ENCODE results near the gene TMEM225B.
A peak's percentile ranks its signal among the peaks of the same experiment; 100 is the strongest.

Gene TMEM225B

DNA sequence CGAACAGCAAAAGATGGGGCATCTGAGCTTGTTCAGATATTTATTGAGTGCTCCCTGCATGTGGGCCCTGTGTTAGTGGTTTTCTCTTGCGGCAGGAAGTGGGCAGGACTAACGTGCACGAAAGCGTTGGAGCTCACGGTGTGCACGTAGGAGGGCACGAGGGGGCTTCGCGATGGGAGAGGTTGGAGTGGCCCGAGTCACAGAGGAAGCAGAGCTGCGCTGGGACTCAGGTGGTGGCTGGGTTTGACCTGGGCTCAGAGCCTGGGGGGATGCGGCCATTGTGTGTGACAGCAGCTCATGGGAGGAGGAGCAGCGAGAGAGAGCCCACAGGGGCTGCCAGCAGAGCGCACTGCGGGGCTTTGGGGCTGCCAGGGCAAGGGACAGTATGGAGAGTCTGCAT, 26.4 kb downstream of the TMEM225B start:
- ATAC-seq (ENCODE audit: insufficient read depth, low read depth), result peak; percentile 98

GRCh38 chr7:99625321-99625720, 27.3 kb downstream of the TMEM225B start:
- TF ChIP-seq, protein P1, sequence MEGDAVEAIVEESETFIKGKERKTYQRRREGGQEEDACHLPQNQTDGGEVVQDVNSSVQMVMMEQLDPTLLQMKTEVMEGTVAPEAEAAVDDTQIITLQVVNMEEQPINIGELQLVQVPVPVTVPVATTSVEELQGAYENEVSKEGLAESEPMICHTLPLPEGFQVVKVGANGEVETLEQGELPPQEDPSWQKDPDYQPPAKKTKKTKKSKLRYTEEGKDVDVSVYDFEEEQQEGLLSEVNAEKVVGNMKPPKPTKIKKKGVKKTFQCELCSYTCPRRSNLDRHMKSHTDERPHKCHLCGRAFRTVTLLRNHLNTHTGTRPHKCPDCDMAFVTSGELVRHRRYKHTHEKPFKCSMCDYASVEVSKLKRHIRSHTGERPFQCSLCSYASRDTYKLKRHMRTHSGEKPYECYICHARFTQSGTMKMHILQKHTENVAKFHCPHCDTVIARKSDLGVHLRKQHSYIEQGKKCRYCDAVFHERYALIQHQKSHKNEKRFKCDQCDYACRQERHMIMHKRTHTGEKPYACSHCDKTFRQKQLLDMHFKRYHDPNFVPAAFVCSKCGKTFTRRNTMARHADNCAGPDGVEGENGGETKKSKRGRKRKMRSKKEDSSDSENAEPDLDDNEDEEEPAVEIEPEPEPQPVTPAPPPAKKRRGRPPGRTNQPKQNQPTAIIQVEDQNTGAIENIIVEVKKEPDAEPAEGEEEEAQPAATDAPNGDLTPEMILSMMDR (IDR thresholded peaks at IDR 0.05; ENCODE audit: borderline replicate concordance, extremely low read depth, low read length, poor library complexity, severe bottlenecking), result no peak
- TF ChIP-seq EZH2 (IDR thresholded peaks at IDR 0.05; ENCODE audit: borderline replicate concordance, low read depth, low read length, severe bottlenecking), result no peak
- Histone ChIP-seq H3K9ac (ENCODE audit: low read depth, low read length) (peak overlapping the region; percentile 62), H3K4me1 (ENCODE audit: insufficient read depth, low read length) (peaks cover 60% of the 10 kb centered on the region), H3K27ac (ENCODE audit: low read length) (peak overlapping the region; percentile 99), H3K36me3 (ENCODE audit: insufficient read depth, low read length) (peaks cover 97% of the 10 kb centered on the region), H3K4me2 (ENCODE audit: insufficient read depth, low read length) (peak overlapping the region; percentile 63), H4K20me1 (ENCODE audit: insufficient read depth, low read length) (peaks cover 8% of the 10 kb centered on the region; the same call in 1 of the 2 replicates), H2AFZ (ENCODE audit: low read depth, low read length) (no peak overlapping the region), H3K79me2 (ENCODE audit: insufficient read depth, low read length) (peaks cover 50% of the 10 kb centered on the region), H3K27me3 (ENCODE audit: insufficient read depth, low read length, poor library complexity) (no peaks in the 10 kb centered on the region), H3K4me3 (ENCODE audit: low read depth in 1 of 2, low read length in 2 of 2) (peak overlapping the region in 1 of 2 experiments; percentile 53; a peak in 2 of 4 replicates), H3K9me3 (ENCODE audit: insufficient read depth, low read length, severe bottlenecking) (no peaks in the 10 kb centered on the region)
- ATAC-seq (ENCODE audit: insufficient read depth, low read depth) (no peak), DNase-seq (no peak)

More for the DNA sequence above, 26.4 kb downstream of the TMEM225B start:
- peaks cover 58% of the 10 kb centered on the region for H3K79me2 ChIP-seq (ENCODE audit: insufficient read depth, low read length)
- H3K27me3 ChIP-seq (ENCODE audit: insufficient read depth, low read length, poor library complexity), result no peaks in the 10 kb centered on the region
- peak overlapping the region in 1 of 2 experiments; percentile 53; a peak in 2 of 4 replicates for H3K4me3 ChIP-seq (ENCODE audit: low read depth in 1 of 2, low read length in 2 of 2)
- peaks cover 1% of the 10 kb centered on the region; the same call in 1 of the 2 replicates for H4K20me1 ChIP-seq (ENCODE audit: insufficient read depth, low read length)
- H3K36me3 ChIP-seq (ENCODE audit: insufficient read depth, low read length), result peaks cover 97% of the 10 kb centered on the region
- DNase-seq, result peak; percentile 92
- H3K4me2 ChIP-seq (ENCODE audit: insufficient read depth, low read length), result peak overlapping the region; percentile 63
- H3K9ac ChIP-seq (ENCODE audit: low read depth, low read length), result peak overlapping the region; percentile 62
- TF ChIP-seq, protein P1 (IDR thresholded peaks at IDR 0.05; ENCODE audit: borderline replicate concordance, extremely low read depth, low read length, poor library complexity, severe bottlenecking), result peak; percentile 57
- no peak for TF ChIP-seq EZH2 (IDR thresholded peaks at IDR 0.05; ENCODE audit: borderline replicate concordance, low read depth, low read length, severe bottlenecking)
- H3K9me3 ChIP-seq (ENCODE audit: insufficient read depth, low read length, severe bottlenecking), result no peaks in the 10 kb centered on the region
- peak overlapping the region; percentile 99 for H3K27ac ChIP-seq (ENCODE audit: low read length)
- peak overlapping the region; percentile 9; the same call in 1 of the 2 replicates for H2AFZ ChIP-seq (ENCODE audit: low read depth, low read length)
- peaks cover 68% of the 10 kb centered on the region for H3K4me1 ChIP-seq (ENCODE audit: insufficient read depth, low read length)

DNA sequence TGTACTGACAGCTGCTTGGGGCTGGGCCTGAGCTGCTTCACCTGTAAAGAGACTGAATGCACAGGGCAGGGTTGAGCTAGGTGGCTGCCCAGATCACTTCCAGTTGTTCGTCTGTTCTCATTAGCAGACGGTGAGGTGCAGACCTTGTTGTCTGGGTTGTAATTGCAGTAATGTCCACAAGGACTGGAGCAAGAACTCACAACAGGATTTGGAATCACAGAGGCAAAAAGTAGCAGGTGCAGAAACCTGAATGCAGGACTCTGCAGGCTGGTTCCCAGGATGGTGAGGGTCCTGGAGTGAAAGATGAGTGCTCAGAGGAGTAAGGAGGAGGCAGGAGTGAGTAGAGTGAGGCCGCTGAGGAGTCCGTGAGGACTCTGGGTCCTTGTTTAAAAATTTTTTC, 27.9 kb downstream of the TMEM225B start:
- no peak for ATAC-seq (ENCODE audit: insufficient read depth, low read depth)
- Histone ChIP-seq H3K79me2 (ENCODE audit: insufficient read depth, low read length) (peaks cover 46% of the 10 kb centered on the region), H3K4me3 (ENCODE audit: low read depth in 1 of 2, low read length in 2 of 2) (peak overlapping the region in 1 of 2 experiments; percentile 9; a peak in 1 of 4 replicates), H3K9me3 (ENCODE audit: insufficient read depth, low read length, severe bottlenecking) (no peaks in the 10 kb centered on the region), H4K20me1 (ENCODE audit: insufficient read depth, low read length) (peaks cover 10% of the 10 kb centered on the region; the same call in 1 of the 2 replicates), H3K36me3 (ENCODE audit: insufficient read depth, low read length) (peaks cover 97% of the 10 kb centered on the region), H3K27me3 (ENCODE audit: insufficient read depth, low read length, poor library complexity) (no peaks in the 10 kb centered on the region), H3K9ac (ENCODE audit: low read depth, low read length) (peak overlapping the region; percentile 62; the same call in 1 of the 2 replicates), H3K4me1 (ENCODE audit: insufficient read depth, low read length) (peaks cover 53% of the 10 kb centered on the region), H3K4me2 (ENCODE audit: insufficient read depth, low read length) (peak overlapping the region; percentile 63; the same call in 1 of the 2 replicates), H3K27ac (ENCODE audit: low read length) (peak overlapping the region; percentile 99), H2AFZ (ENCODE audit: low read depth, low read length) (no peak overlapping the region)
- DNase-seq, result no peak
- TF ChIP-seq, protein P1 (IDR thresholded peaks at IDR 0.05; ENCODE audit: borderline replicate concordance, extremely low read depth, low read length, poor library complexity, severe bottlenecking), result no peak
- TF ChIP-seq EZH2 (IDR thresholded peaks at IDR 0.05; ENCODE audit: borderline replicate concordance, low read depth, low read length, severe bottlenecking), result no peak

Measured in DND-41 (cell line).